GM19467 (cell line): ENCODE results near the gene PLIN3.
"Not testable (repeated sequence)": the region's sequence is repeated elsewhere in the genome, so short reads cannot be mapped to it uniquely, and the experiment has no call there.

Experiments used
- ATAC-seq: cut with Tn5 transposase; IDR thresholded peaks from one replicate; pipeline ENCODE4 v1.9.1; 2021; ENCODE audit warnings: mild to moderate bottlenecking, moderate library complexity; ENCODE audit not compliant: unreplicated experiment

PLIN3 gene, protein sequence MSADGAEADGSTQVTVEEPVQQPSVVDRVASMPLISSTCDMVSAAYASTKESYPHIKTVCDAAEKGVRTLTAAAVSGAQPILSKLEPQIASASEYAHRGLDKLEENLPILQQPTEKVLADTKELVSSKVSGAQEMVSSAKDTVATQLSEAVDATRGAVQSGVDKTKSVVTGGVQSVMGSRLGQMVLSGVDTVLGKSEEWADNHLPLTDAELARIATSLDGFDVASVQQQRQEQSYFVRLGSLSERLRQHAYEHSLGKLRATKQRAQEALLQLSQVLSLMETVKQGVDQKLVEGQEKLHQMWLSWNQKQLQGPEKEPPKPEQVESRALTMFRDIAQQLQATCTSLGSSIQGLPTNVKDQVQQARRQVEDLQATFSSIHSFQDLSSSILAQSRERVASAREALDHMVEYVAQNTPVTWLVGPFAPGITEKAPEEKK

DNA sequence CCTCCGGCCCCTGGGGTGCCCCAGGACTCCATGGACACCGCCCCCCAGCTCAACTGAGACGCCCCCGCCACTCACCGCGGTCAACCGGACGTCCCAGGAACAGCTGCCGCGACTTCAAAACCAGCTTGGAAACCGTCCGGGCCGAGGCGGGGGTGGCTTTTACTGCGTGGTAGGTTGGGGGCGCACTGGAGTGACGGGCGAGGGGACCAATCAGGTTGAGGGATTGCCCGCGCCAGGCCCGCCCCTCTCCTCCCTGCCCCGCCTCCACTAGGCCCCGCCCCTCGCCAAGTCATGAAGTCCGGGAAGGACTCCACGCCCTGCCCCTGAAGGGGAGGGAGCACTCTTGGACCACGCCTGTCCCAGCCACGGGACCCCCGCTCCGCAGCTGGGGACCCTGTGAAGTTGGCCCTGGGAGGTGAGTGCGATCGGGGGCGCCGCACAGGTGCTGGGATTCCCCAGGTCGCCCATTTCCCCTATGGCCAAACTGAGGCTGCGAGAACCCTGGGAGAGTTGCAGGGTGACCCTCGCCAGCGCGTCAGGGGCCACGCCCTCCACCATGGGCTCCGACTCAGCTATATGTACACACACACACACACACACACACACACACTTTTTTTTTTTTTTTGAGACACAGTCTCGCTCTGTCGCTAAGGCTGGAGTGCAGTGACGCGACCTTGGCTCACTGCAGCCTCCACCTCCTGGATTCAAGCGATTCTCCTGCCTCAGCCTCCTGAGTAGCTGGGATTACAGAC lies at the start of gene PLIN3:
Gene PLIN3, minus strand, starts transcription at position 134 of the 752 bp plus-strand sequence. CDS start 6,273 bp downstream, outside the sequence.
- peak; percentile 55 for ATAC-seq

DNA sequence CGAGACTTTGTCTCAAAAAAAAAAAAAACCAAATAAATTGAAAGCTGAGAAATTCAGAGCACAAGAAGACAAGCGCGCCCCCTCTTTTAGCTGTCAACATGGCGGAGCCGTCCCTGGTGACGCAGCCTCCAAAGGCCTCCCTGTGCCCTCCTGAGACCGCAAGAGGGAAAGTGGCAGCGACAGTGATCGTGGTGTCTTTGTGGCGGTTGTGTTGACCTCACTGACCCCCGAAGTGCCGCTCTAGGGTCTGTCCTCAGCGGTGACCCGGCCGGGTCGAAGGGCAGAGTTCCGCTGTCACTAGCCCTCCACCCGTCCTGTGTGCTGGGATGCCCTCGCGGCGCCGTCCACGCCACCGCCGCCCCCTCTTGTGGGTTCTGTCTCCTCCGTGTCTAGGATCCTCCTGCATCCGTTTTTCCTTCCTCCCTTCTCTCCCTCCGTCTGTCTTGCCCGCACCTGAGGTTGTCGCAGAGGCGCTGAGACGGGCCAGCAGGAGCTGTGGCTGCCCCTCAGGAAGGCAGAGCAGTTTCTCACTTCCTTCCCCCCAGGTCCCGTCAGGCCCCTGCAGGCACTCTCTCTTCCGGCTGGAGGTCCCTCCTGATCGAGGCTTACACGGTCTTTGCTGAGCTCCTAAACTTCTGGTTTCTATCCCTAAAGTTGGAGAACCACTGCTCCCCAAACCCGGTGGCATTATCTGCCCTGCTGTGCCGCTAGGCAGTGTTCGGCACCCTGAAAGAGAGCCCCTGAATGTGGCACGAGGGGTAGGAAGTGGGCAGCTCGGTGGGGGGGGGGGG lies 49.0 kb upstream of the PLIN3 start:
- no peak for ATAC-seq

DNA sequence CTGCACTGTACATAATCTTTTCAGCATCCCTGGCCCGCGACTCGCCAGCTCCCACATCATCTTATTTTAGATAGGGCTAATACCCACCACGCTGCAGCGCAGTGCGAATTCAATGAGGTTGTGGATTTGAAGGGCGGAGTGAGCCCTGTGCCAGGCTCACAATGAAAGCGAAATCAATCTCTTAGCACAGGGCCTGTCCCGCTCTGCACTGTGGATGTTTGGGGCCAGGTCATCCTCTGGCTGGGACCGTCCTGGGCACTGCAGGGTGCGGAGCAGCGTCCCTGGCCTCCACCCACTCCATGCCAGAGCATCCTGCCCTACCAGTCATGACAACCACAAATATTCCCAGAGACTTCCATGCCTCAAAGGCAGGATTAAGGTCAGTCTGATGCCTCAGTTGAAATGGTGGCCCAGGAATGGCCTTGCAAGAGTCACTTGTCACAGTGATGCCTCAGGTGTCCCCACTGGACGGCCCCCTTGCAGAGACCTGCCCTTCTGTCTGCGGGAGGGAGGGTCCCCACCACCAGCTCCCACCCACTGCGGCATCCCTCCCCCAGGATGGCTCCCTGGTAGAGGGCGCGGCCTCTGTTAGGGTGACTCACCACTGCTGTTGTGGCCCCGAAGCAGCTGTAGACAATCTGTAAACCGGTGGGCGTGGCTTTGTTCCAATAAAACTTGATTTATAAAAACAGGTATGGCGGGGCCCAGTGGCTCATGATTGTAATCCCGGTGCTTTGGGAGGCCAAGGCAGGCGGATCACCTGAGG lies 47.5 kb upstream of the PLIN3 start:
- no peak for ATAC-seq

DNA sequence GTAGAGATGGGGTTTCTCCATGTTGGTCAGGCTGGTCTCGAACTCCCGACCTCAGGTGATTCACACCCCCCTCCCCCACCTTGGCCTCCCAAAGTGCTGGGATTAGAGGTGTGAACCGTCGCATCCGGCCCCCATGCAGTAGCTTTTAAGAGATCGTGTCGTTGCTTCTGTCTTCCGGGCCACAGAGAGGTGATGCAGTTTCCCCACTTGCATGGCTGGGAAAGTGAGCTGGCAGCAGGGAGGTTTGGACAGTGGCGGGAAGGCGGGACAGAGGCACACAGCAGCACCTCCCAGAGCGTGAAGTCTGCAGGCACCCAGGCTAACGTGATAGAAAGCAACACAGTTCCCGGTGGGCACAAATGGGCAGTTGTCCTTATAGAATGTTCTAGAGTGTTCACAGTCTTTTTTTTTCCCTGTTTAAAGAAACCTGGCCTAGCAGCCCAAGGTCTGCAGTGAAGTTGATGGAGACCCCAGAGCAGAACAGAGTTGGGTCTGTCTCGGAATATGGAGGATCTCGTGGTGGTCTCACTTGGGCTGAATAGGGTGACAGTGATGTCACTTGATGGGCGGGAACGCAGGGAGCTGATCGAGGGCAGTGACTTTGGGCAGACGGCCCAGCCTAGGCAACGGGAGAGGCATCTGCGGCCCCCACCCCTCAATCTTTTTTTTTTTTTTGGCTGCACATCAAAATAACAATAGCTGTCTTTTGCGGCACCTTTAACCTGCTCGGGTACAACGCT lies 46.7 kb upstream of the PLIN3 start:
- no peak for ATAC-seq

DNA sequence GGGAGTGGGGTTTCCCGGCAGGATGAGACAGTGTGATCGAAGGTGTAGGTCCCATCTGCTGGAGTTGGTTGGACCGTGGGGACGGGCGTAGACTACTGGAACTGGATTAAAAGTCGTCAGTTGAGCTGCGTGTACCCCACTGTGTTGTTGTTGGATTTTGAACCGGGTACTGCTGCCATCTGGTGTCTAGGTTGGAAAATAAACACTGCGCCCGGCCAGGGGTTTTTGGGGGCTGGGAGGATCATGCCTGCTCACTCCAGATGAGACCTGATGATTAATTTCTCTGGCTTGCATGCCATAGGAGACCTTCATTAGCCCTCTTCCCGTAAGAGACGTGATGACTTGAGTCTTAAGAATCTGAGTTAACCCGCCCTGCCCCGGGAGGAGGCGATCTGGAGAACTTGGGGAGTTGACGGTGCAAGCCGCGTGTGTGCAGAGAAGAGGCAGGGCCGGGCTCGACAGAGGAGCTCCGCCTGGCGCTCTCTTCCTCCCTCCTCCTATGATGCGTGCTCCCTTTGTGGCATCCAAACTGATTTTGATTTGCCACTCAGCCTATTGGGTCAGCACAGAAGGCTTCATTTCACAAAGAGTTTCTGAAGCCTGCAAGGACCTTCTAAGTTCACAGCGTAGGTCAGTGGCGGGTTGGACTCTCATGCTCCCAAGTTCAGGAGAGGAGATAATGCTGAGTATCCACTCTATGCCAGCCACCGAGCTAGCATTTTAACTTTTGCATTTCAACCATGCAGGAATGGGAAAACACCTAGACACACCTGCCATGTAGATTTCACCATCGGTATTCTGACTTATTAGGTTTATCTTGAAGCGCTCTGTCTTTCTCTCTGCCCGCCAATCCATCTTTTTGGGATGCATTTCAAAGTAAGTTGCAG lies 44.6 kb upstream of the PLIN3 start:
- ATAC-seq = no peak

DNA sequence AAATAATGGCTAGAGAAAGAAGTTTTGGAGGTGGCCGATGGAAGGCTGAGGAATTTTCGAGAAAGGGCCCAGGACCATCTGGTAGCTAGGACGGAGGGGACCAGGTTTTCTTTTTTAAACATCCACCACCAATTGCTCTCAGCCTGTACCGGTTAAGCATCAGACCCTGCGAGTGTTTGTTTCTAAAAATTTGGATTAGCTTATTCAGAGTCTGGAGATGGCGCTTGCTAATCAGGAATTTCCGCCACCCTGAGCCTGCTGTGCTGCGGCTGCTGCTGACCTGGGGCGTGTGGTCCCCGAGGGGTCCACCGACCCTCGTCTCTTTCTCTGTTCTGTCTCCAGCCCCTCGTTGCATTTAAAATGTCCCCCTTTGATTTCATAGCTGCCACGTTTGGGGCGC lies 43.8 kb upstream of the PLIN3 start:
- ATAC-seq = no peak

DNA sequence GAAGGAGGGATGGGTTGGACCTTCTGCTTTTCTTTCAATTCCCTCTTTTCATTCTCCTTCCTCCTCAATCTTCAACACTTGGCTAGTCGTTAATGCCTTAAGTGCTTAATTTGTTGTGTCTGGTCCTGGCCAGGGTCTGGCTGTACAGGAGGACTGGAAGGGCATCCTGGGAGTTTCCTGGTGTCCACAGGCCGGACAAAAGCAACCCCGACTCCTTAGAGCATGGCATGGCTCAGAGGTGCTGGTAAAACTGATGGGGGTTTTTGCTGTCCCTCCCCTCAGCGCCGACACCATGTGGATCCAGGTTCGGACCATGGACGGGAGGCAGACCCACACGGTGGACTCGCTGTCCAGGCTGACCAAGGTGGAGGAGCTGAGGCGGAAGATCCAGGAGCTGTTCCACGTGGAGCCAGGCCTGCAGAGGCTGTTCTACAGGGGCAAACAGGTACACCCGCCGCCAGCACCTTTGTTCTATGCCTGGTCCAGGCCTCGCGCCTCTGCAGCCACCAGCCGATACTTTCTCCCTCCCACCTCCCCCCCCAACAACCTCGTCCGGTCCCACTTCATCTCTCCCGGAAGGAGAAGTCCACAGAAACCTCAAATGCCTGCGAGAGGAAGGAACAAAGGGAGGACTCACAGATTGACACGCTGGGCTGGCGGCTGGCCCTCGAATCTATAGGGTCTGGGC lies 43.3 kb upstream of the PLIN3 start:
- ATAC-seq = no peak

DNA sequence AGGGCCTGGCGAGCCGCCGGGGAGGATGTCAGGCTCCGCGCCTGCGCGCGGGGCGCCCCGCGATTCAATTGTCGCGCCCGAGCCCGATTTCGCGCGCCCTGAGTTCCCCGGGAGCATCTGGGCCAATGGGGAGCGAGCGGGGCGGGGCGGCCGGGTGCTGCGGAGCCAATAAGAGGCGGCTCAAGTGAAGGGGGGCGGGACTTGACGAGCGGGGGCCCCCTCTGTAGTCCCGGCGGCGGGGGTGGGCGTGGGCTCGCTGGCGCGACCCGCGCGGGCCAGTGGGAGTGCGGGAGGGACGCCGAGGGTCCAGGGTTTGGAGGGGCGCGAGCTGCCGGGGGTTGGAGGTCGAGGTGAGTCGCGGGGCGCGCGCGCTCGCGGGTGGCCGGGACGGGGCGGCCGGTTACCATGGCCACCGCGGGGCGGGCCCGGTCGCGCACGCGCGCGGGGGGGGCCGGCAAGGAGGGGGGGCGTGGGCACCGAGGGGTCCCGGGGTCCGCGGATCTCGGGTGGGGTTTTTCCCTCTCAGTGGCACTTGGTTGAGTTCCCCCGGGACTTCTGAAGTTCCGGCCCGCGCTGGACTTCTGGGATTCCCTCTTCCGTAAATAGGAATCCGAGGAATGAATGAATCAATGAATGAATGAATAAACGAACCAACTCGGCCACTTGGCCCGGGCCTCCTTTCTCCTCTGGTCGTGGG lies 42.6 kb upstream of the PLIN3 start:
- ATAC-seq = peak; percentile 65

DNA sequence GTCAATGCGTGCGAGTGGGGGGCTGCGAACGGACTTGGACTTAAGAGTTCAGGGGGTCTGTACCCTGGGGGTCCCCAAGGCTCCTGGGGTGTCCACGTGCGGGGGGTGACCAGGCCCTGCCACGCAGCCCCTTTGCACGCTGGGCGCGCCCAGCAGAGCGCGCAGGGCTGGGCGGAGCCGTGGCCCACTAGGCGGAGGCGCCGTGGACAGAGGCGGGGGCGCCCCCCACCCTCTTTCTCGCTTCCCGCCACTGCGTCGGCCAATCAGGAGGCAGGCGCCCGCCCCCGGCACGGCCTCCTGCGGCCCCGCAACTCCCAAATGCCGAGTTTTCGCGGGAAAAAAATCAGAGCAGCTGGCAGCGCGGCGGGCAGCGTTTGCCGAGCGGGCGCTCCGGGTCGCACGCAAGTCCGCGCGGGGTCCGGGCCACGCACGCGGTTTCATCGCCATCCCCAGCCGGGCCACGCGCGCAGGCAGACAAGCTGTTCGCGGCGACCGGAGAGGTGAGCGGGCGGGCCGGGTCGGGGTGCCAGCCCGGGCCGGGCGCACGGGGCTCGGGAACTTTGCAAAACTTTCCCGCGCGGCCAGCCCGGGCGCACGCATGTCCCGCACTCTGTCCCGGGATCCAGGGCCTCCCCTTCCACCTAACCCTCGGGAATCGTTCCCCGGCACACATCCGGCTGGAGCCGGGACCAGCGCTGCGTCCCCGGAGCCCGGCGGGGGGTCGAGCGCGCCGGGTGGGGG lies 41.9 kb upstream of the PLIN3 start, which contains the start of gene UHRF1:
Gene UHRF1, plus strand, starts transcription at position 346 of the 741 bp plus-strand sequence. CDS start 1,385 bp downstream, outside the sequence.
- no peak for ATAC-seq

DNA sequence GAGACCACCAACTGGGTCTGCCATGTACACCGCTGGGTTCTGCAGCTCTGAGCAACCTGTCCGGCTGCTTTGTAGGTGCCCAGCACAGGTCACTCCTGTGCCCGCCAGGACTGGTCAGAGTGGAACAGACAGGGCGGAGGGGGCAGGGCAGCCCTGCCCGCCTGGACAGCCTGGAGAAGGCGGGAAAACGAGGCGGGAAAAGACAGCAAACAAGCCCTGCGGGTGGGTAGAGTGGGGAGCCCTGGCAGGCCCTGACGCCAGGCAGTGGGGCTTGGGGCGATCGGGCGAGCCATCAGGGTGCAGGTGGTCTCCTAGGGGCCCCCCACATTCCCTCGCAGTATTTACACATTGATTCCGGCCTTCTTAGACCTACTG lies 41.3 kb upstream of the PLIN3 start:
- ATAC-seq = no peak

DNA sequence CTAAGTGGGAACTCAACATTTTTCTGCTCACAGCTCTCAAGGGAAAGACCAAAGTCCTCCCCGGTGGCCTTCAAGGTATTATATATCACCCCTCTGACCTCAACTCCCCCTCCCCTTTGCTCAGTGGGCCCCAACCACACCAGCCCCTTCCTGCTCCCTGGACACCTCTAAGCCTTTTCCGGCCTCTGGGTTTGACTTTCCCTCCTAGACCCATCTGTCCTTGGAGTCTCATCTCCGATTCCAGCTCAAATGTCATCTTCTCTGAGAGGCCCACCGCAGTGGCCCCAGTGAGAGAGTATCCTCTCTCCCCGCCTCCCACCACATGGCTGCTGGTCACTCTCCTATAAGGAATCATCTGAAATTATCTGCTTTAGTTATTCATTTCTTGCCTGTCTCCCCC lies 40.9 kb upstream of the PLIN3 start:
- ATAC-seq = no peak

DNA sequence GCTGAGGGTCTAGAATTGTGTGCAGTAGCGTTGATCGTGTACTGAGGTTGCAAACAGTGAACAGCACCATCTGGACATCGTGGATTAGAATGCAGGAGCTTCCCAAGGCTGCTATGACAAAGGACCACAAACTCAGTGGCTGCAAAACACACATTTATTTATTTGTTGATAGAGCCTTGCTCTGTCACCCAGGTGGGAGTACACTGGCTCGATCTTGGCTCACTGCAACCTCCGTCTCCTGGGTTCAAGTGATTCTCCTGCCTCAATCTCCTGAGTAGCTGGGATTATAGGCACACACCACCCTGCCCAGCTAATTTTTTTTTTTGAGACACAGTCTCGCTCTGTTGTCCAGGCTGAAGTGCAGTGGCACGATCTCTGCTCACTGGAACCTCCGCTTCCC lies 39.5 kb upstream of the PLIN3 start:
- no peak for ATAC-seq

DNA sequence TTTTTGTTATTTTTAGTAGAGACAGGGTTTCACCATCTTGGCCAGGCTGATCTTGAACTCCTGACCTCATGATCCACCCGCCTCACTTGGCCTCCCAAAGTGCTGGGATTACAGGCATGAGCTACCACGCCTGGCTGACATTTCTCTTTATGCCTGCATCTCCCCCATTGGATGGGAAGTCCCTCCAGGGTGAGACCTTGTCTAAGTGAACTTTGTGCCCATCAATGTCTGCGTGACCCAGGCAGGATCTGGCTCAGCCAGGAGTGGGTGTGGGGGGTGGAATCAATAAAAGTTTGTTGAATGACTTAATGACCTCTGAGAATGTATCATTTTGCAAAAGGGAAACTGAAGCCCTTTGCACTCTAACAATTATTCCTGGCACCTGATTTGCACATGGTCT lies 37.0 kb upstream of the PLIN3 start:
- no peak for ATAC-seq

DNA sequence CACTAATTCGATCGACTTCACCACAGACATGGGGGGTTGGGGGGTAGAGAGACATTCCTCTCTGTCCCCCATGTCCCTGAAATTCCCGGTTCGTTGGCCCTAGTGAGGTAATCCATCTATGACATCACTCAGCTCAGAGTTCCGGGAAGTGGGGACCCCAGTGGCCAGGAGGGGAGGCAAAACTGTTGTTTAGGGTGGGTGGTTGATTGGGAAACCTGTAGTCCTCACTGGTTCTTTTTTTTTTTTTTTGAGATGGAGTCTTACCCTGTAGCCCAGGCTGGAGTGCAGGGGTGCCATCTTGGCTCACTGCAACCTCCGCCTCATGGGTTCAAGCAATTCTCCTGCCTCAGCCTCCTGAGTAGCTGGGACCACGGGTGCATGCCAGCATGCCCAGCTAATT lies 35.3 kb upstream of the PLIN3 start, which contains the start of gene ARRDC5:
Gene ARRDC5, minus strand, starts transcription at position 101 of the 400 bp plus-strand sequence. Its CDS starts 71 bp downstream, at position 30.
- ATAC-seq = no peak

DNA sequence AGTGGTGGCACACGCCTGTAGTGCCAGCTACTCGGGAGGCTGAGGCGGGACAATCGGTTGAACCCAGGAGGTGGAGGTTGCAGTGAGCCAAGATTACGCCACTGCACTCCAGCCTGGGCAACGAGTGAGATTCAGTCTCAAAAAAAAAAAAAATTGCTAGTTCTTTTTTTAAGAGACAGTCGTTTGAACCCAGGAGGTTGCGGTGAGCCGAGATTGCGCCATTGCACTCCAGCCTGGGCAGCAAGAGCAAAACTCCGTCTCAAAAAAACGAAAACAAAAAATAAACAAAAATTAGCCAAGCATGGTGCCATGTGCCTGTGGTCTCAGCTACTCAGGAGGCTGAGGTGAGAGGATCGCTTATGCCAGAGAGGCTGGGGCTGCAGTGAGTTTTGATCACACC lies 33.4 kb upstream of the PLIN3 start:
- ATAC-seq = not testable (repeated sequence)

DNA sequence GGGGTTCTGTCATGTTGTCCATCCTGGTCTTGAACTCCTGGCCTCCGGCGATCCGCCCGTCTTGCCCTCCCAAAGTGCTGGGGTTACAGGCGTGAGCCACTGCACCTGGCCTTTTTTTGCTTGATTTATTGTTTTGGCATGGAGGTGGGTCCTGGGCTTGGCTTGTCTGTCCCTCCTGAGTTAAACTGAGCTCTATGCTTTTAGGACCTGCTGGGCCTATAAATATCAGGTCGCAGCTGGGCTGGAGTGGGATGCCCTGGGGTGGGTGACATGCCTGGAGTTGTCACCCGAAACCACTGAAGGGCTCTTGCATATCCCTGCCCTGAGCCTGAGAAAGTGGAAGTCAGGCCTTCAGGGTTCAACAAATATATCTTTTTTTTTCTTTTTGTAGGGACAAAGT lies 29.7 kb upstream of the PLIN3 start:
- ATAC-seq = no peak

DNA sequence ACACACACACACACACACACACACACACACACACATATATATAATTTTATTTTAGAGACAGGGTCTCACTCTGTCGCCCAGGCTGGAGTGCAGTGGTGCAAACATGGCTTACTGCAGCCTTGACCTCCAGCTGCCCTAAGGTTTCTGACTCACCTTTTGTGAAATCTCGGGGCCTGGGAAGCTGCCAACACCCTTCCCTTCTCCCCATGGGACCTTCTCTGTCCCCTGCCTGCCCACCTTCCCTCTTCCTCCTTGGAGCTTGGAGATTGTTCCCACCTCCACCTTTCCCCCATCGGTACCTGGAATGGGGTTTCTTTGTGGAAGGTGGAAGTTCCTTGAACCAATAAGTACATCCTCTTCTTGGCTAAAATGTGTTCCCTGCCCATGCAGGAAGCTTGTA lies 28.9 kb upstream of the PLIN3 start:
- ATAC-seq = no peak
